IMR-90 (cell line): ENCODE measurements around the gene GLRX3. TPM values are rescaled to one million over a fixed set of nuclear protein-coding genes. Genes with fewer than 3 reads are reported as not detected.
"Not testable (repeated sequence)": the region's sequence is repeated elsewhere in the genome, so short reads cannot be mapped to it uniquely, and the experiment has no call there.

Experiments used
- ATAC-seq: fragments of 200-7000 bp; cut with Tn5 transposase; 2 replicates; pipeline ENCODE4 v1.9.1; 2020; ENCODE audit warnings: low read depth, mild to moderate bottlenecking, moderate library complexity
- BruUV-seq: library from RNA; stranded (reverse); fragments of 400-500 nt; replicated peaks from 2 replicates; lab custom pipeline; 2021; lab: Mats Ljungman, UMichigan
- CTCF ChIA-PET: fragments of 300-600 bp; formaldehyde crosslinking; extraction: SDS; loops from one replicate; lab custom pipeline; 2021; ENCODE audit warnings: antibody characterized with exemption; lab: Yijun Ruan, JAX
- POLR2A ChIA-PET: fragments of 300-600 bp; sonication (Branson Sonifier 250); formaldehyde crosslinking; loops from one replicate; lab custom pipeline; 2022; ENCODE audit warnings: antibody characterized with exemption; ENCODE audit not compliant: unreplicated experiment; lab: Charles Lee
- DNase-seq: peaks from one replicate; pipeline ENCODE4 v3.0.0; 2013
- H2AFZ ChIP-seq: replicated peaks from 2 replicates; pipeline ENCODE3; 2013; ENCODE audit warnings: low read length, mild to moderate bottlenecking; ENCODE audit not compliant: poor library complexity
- H2AK5ac ChIP-seq: 2 replicates; pipeline ENCODE4 v1.6.1; 2013; ENCODE audit warnings: low read depth, low read length, inconsistent platforms
- H2AK9ac ChIP-seq: replicated peaks from 2 replicates; pipeline ENCODE3; 2013; ENCODE audit warnings: mild to moderate bottlenecking, low read depth, low read length, moderate library complexity; ENCODE audit not compliant: poor library complexity
- H2BK120ac ChIP-seq: 2 replicates; pipeline ENCODE4 v1.6.1; 2013; ENCODE audit warnings: low read depth, low read length, inconsistent platforms
- H2BK15ac ChIP-seq: 3 replicates; pipeline ENCODE4 v1.6.1; 2013; ENCODE audit warnings: low read depth, low read length, inconsistent platforms
- H2BK20ac ChIP-seq: 2 replicates; pipeline ENCODE4 v1.6.1; 2013; ENCODE audit warnings: low read depth, mild to moderate bottlenecking, inconsistent platforms, low read length, moderate library complexity
- H2BK5ac ChIP-seq: 2 replicates; pipeline ENCODE4 v1.6.1; 2013; ENCODE audit warnings: mild to moderate bottlenecking, low read depth, low read length, inconsistent platforms; ENCODE audit not compliant: poor library complexity, severe bottlenecking
- H3K14ac ChIP-seq: replicated peaks from 2 replicates; pipeline ENCODE4 v1.6.1; 2013; ENCODE audit warnings: low read depth, low read length, inconsistent platforms
- H3K18ac ChIP-seq: 2 replicates; pipeline ENCODE4 v1.6.1; 2013; ENCODE audit warnings: low read depth, low read length, control low read depth
- H3K23ac ChIP-seq: 2 replicates; pipeline ENCODE4 v1.6.1; 2013; ENCODE audit warnings: low read depth, low read length, inconsistent platforms
- H3K27ac ChIP-seq: 2 replicates; pipeline ENCODE4 v1.5.1; 2013; ENCODE audit warnings: mild to moderate bottlenecking, control low read depth, low read length; ENCODE audit not compliant: insufficient read depth
- H3K27me3 ChIP-seq: 2 replicates; pipeline ENCODE4 v1.6.1; 2013; ENCODE audit warnings: low read length; ENCODE audit not compliant: control insufficient read depth, insufficient read depth
- H3K36me3 ChIP-seq: 2 replicates; pipeline ENCODE4 v1.6.1; 2013; ENCODE audit warnings: low read length, mixed read lengths; ENCODE audit not compliant: control insufficient read depth, insufficient read depth
- H3K4ac ChIP-seq: 2 replicates; pipeline ENCODE4 v1.6.1; 2013; ENCODE audit warnings: low read depth, low read length, inconsistent platforms
- H3K4me1 ChIP-seq: 2 replicates; pipeline ENCODE4 v1.6.1; 2013; ENCODE audit warnings: low read length, mixed read lengths; ENCODE audit not compliant: control insufficient read depth, insufficient read depth
- H3K4me2 ChIP-seq: 2 replicates; pipeline ENCODE4 v1.6.1; 2013; ENCODE audit warnings: low read depth, mild to moderate bottlenecking, control low read depth, low read length, moderate library complexity
- H3K4me3 ChIP-seq: 2 replicates; pipeline ENCODE4 v1.5.1; 2013; ENCODE audit warnings: low read depth, mild to moderate bottlenecking, control low read depth, low read length, moderate library complexity; ENCODE audit not compliant: insufficient read depth
- H3K56ac ChIP-seq: 2 replicates; pipeline ENCODE4 v1.6.1; 2013; ENCODE audit warnings: low read length, inconsistent platforms; ENCODE audit not compliant: insufficient read depth; ENCODE audit errors: extremely low read depth
- H3K79me1 ChIP-seq, 2 experiments: 2 replicates each; pipeline ENCODE4 v1.6.1; 2013; ENCODE audit warnings: low read length in 2 of 2, inconsistent platforms in 1 of 2, low read depth in 1 of 2
- H3K9ac ChIP-seq: 2 replicates; pipeline ENCODE4 v1.6.1; 2013; ENCODE audit warnings: low read depth, low read length, control low read depth
- H3K9me1 ChIP-seq: 2 replicates; pipeline ENCODE4 v1.6.1; 2013; ENCODE audit warnings: low read length, inconsistent platforms; ENCODE audit not compliant: insufficient read depth
- H3K9me3 ChIP-seq: 2 replicates; pipeline ENCODE4 v1.6.1; 2013; ENCODE audit warnings: low read length; ENCODE audit not compliant: control insufficient read depth, insufficient read depth
- H4K20me1 ChIP-seq: 2 replicates; pipeline ENCODE4 v1.6.1; 2013; ENCODE audit warnings: low read length, inconsistent platforms; ENCODE audit not compliant: insufficient read depth
- H4K5ac ChIP-seq: 2 replicates; pipeline ENCODE4 v1.6.1; 2013; ENCODE audit warnings: mild to moderate bottlenecking, low read depth, low read length, control low read depth
- H4K8ac ChIP-seq, 2 experiments: 2 replicates each; pipeline ENCODE4 v1.6.1; 2013; ENCODE audit warnings: low read depth in 2 of 2, low read length in 2 of 2, control low read depth in 1 of 2, inconsistent platforms in 1 of 2
- H4K91ac ChIP-seq: 2 replicates; pipeline ENCODE4 v1.6.1; 2013; ENCODE audit warnings: low read depth, low read length, inconsistent platforms; ENCODE audit not compliant: insufficient read depth
- WGBS, 2 experiments: methylation state at CpG; one replicate each; pipeline versions ENCODE4 v1.1.5 to v1.1.7; 2013; ENCODE audit warnings: missing lambda C conversion rate in 2 of 2; ENCODE audit not compliant: insufficient read length in 1 of 2; ENCODE audit errors: extremely low coverage in 2 of 2; 5-methylcytosine and 5-hydroxymethylcytosine counted together
- dilution Hi-C: fragments of 300-500 bp; cut with HindIII; formaldehyde crosslinking; loops from one replicate; pipeline ENCODE4 v1.14.3; 2018; ENCODE audit warnings: low sequenced_read_pairs; ENCODE audit not compliant: unreplicated experiment
- in situ Hi-C: fragments of 300-500 bp; cut with MboI; formaldehyde crosslinking; loops from 3 replicates; pipeline ENCODE4 v1.14.3; 2019; ENCODE audit warnings: low sequenced_read_pairs, inconsistent platforms, mixed read lengths
- intact Hi-C: fragments of 100-400 bp; cut with micrococcal nuclease; formaldehyde crosslinking; loops from 2 replicates; pipeline ENCODE4 v1.10.0; 2022
- polyA plus RNA-seq, 3 experiments: library from polyadenylated mRNA; depleted of rRNA; stranded (reverse); fragments of >200 nt; gene quantifications; 2 replicates each; pipeline ENCODE4 v1.2.3, GENCODE V29; 2012; ENCODE audit warnings: low replicate concordance in 1 of 3
- total RNA-seq: library from RNA; depleted of rRNA; stranded (reverse); fragments of >200 nt; gene quantifications from 2 replicates; pipeline ENCODE4 v1.2.3, GENCODE V29; 2012

Gene GLRX3
- total and polyA plus RNA-seq, 2 of the 4 experiments (the other 2 are of a cell fraction): 78.7 to 81.7 TPM

GRCh38 chr10:130108146-130108545 lies 28.0 kb upstream of the GLRX3 start:
- DNase-seq, H3K56ac ChIP-seq, ATAC-seq, H3K23ac ChIP-seq, H3K14ac ChIP-seq, H4K20me1 ChIP-seq, H3K9me1 ChIP-seq, H3K9me3 ChIP-seq, H3K9ac ChIP-seq, BruUV-seq, POLR2A ChIA-PET, H4K8ac ChIP-seq, H3K4me3 ChIP-seq, CTCF ChIA-PET, intact Hi-C loops, H2BK15ac ChIP-seq, in situ Hi-C loops, H3K27me3 ChIP-seq, dilution Hi-C loops, H3K4me1 ChIP-seq, H2AFZ ChIP-seq, H3K27ac ChIP-seq, H2BK20ac ChIP-seq, H2AK9ac ChIP-seq, H4K91ac ChIP-seq, H3K4ac ChIP-seq, H3K4me2 ChIP-seq, H2BK120ac ChIP-seq, H4K5ac ChIP-seq, H3K18ac ChIP-seq, H3K36me3 ChIP-seq, H2BK5ac ChIP-seq, H2AK5ac ChIP-seq: not testable (repeated sequence)
- H3K79me1 ChIP-seq: peaks cover 7 to 31% of the 10 kb centered on the region in 2 experiments
- WGBS, 2 experiments: no CpG with 5 or more reads among the region's 8 CpGs
